Spleen (tissue), 7 donors: ENCODE measurements around the gene KIAA0408.

Experiments used
- CTCF ChIP-seq, 11 experiments: fragments of 200-600 bp in 7 of 11; fragments of 450-650 bp in 4 of 11; sonication (generic) in 4 of 11; IDR thresholded peaks in 8 of 11; conservative IDR thresholded peaks in 3 of 11; 1 replicate in 7 of 11; 2 replicates in 4 of 11; pipeline versions ENCODE4 v1.4.0 to v1.8.0; 2016 to 2021; ENCODE audit warnings: antibody characterized with exemption in 11 of 11, inconsistent platforms in 4 of 11, mild to moderate bottlenecking in 1 of 11
- POLR2AphosphoS5 ChIP-seq, 3 donors: sonication (generic); formaldehyde crosslinking; IDR thresholded peaks; one replicate each; pipeline ENCODE4 v1.5.1; 2017; ENCODE audit warnings: antibody characterized with exemption in 3 of 3
- donor health status: DM: no; HTN: no; CAD: no; lungs with moderate emphysema.
- donor health status: DM: no; HTN: no; CAD: no.
- donor health status: DM: no; HTN: no; CAD: no.

GRCh38 chr6:127441881-127442280 is 17.3 kb downstream of the KIAA0408 start:
- TF ChIP-seq CTCF (IDR thresholded peaks at IDR 0.05 in 8 of 11, conservative IDR thresholded peaks at IDR 0.05 in 3 of 11) (no peak), POLR2AphosphoS5 (IDR thresholded peaks at IDR 0.05) (no peak)
